Measurements from ENCODE around the gene AZIN2.

The AZIN2 gene

DNA sequence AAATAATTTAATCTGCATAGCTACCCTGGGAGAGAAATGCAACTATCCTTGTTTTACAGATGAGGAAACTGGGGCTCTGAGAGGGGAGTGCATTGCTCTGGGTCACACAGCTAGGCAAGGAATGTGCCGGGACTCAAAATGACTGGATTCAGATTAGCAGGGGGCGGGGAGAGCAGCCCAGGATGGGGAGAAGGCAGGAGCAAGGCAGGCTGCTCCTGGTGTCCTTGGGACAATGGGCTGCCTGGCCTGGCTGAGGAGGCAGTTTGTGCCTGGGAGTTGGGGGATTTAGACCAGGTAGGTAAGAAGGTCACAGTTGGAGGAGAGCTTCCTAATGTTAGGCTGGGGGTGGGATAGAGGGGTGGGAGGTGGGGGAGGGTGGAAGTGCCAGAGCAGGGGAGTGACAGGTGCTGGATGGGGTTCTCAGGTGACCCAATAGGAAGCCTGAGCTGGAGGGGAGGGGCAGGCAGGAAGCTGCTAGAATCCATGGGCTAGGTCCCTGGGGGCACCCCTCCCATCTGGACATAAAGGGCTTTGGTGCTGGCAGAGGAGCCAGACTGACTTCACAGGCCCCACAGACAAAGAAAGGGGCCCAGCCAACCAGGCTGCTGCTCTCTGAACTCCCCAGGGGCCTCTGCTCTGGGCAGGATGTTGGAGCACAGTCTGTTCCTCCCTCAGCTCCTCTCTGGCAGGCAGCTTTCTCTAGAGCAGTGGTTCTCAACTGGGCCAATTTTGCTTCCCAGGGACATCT is 71.9 kb downstream of the AZIN2 start:
- no peak overlapping the region for H3K4me3 ChIP-seq (ENCODE audit: low read depth, low read length)
- TF ChIP-seq, protein P1, sequence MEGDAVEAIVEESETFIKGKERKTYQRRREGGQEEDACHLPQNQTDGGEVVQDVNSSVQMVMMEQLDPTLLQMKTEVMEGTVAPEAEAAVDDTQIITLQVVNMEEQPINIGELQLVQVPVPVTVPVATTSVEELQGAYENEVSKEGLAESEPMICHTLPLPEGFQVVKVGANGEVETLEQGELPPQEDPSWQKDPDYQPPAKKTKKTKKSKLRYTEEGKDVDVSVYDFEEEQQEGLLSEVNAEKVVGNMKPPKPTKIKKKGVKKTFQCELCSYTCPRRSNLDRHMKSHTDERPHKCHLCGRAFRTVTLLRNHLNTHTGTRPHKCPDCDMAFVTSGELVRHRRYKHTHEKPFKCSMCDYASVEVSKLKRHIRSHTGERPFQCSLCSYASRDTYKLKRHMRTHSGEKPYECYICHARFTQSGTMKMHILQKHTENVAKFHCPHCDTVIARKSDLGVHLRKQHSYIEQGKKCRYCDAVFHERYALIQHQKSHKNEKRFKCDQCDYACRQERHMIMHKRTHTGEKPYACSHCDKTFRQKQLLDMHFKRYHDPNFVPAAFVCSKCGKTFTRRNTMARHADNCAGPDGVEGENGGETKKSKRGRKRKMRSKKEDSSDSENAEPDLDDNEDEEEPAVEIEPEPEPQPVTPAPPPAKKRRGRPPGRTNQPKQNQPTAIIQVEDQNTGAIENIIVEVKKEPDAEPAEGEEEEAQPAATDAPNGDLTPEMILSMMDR (conservative IDR thresholded peaks at IDR 0.05; ENCODE audit: low read depth, low read length), result no peak
- DNase-seq (ENCODE audit: low read depth), result peak; percentile 89

- DNase-seq (ENCODE audit: low read depth), result no peak
- H3K4me3 ChIP-seq (ENCODE audit: low read depth, low read length), result no peak overlapping the region
- TF ChIP-seq, protein P1 (conservative IDR thresholded peaks at IDR 0.05; ENCODE audit: low read depth, low read length), result no peak
These were observed 72.7 kb downstream of the AZIN2 start for GRCh38 chr1:33153650-33154049.

DNA sequence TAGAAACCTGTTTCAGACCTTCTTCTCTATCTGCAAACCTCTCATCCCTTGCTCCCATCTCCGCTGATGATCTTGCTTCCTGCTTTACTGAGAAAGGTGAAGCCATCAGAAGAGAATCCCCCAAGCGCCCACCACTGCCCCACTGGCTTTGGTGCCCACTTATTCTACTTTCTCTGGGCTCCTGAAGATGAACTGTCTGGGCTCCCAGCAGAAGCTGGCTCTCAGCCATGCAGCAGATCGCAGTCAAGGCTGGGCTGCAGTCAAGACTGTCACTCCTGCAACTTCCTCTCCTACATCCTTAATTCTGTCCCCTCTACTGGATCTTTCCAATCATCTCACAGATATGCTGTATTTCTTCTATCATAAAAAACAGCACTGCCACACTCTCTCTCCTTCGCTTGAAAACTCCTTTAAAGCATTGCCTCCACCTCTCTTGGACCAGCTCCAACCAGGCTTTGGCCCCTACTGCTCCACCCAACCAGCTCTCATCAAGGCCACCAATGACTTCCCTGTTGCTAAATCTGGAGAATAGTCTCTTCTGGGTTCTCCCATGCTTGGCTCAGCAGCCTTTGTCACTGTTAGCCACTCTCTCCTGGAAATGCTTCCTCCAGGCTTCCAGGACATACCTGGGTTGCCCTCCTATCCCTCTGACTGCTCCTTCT is 75.1 kb downstream of the AZIN2 start:
- DNase-seq (ENCODE audit: low read depth), result peak; percentile 58
- TF ChIP-seq, protein P1 (conservative IDR thresholded peaks at IDR 0.05; ENCODE audit: low read depth, low read length), result no peak
- H3K4me3 ChIP-seq (ENCODE audit: low read depth, low read length), result no peak overlapping the region

DNA sequence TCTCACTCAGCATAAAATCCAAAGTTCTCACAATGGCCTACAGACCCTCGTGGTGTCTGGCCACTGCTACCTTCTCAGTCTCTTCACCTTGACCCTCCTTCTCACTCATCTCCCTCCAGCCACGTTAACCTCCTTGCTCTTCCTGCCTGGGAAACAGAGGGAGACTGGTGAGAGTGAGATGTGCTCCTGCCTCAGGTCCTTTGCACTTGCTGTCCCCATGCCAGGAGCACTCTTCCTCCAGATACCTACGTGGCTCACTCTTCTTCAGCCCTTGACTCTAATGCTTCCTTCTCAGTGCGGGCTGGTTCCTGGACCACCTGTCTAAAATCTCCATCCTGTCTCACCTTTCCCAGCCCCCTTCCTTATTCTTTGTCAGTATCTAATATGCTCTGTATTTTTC is 76.2 kb downstream of the AZIN2 start:
- TF ChIP-seq, protein P1 (conservative IDR thresholded peaks at IDR 0.05; ENCODE audit: low read depth, low read length), result no peak
- DNase-seq (ENCODE audit: low read depth), result no peak
- H3K4me3 ChIP-seq (ENCODE audit: low read depth, low read length), result no peak overlapping the region

GRCh38 chr1:33158366-33158765 is 77.4 kb downstream of the AZIN2 start:
- TF ChIP-seq, protein P1 (conservative IDR thresholded peaks at IDR 0.05; ENCODE audit: low read depth, low read length), result no peak
- DNase-seq (ENCODE audit: low read depth), result no peak
- H3K4me3 ChIP-seq (ENCODE audit: low read depth, low read length), result no peak overlapping the region

GRCh38 chr1:33159577-33159976 is 78.6 kb downstream of the AZIN2 start:
- DNase-seq (ENCODE audit: low read depth), result no peak
- TF ChIP-seq, protein P1 (conservative IDR thresholded peaks at IDR 0.05; ENCODE audit: low read depth, low read length), result no peak
- no peak overlapping the region for H3K4me3 ChIP-seq (ENCODE audit: low read depth, low read length)
